ENCODE data around the gene C1orf35. TPM values are rescaled to one million over a fixed set of nuclear protein-coding genes. Genes with fewer than 3 reads are reported as not detected.

C1orf35 gene
- 18.2 and 21.3 TPM in 2 replicates for total RNA-seq

DNA sequence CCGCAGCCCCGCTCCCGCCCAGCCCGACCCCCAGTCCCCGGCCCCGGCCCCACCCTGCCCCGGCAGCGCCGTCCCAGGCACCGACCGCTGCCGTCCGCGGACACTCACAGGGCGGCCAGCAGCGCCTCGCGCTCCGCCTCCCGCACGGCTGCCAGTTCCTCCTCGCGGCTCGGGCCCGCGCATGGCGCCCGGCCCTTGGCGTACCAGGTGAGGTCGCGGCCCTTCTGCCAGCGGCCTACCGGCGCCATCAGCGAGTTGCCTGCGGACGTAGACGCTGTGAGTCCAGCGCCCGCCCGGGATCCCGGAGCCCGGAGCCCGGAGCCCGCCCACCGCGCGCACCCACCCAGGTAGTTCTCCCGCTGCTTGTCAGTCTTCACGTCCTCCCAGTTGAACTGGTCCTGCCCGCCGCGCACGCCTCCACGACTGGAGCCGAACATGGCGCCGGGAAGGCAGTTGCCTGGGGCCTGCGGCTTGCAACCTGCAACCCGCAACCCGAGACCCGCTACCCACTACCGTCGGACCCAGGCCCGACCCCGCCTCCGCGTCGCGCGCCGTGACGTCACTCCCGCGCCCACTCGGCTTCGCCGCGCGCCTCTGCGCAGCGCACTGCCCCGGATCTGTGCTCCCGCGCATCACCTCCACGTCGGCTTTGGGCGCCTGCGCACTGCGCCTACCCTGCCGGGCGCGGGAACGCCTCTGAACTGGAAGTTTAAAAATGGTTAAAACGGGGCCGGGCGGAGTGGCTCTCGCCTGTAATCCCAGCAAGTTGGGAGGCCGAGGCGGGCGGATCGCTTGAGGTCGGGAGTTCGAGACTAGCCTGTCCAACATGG, at the start of gene C1orf35:
Gene C1orf35 (minus strand): TSS at position 535 of the 830 bp plus-strand sequence. CDS start 98 bp downstream, at position 437.
- no peak for DNase-seq (ENCODE audit: extremely low read depth, low read depth, low spot score)

DNA sequence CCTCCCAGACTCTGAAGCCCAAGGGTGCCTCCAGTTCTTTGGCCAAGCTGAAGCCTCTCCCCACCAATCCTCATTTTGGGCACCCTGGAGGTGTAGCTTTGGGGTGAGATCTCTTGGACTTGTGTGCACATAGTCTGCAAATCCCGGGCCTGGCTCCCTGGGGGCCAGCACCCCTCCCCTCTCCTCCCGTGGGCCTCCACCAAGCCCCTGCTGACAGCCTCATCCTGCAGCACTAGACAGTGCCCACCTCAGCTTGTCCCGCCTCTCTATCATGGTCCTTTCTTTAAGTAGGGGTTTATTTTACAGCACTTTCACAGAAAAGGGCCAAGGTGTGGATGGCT, 49.8 kb upstream of the C1orf35 start:
- no peak for DNase-seq (ENCODE audit: extremely low read depth, low read depth, low spot score)

DNA sequence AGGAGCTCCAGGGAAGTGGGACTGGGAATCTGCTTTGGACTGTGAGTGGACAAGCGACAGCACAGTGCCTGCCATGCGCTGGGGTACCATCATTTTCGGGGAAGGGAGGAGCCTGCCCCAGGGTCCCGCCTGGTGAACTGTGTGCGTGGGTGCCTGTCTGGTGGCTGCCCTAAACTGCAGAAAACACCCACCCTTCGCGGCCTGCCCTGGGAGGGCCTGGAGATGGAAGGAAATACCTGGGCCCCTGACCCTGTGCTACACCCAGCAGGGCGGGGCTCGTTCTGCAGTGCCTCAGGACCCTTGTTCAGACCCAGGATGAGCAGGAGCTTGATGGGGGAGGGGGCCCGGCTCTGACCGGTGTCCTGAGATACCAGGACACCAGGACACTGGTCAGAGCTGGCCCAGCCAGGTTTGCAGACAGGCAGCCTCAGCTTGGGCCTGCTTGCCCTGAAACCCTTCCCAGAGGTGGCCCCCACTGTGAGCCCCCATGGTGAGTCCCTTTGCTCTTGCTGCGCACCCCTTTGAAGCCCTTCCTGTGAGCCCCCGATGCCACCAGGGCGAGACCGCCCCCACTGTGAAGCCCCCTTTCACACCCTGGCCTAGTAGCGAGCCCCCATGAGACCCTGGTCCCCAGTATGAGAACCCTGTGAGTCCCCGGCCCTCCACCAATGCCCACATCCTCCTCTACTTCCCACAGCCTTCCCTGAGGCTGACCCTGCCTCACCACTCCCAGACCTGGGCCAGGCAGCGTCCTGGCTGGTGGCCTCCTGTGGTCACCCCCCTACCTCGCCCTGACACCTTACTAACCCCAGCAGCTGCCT, 49.2 kb upstream of the C1orf35 start:
- DNase-seq (ENCODE audit: extremely low read depth, low read depth, low spot score), result no peak

DNA sequence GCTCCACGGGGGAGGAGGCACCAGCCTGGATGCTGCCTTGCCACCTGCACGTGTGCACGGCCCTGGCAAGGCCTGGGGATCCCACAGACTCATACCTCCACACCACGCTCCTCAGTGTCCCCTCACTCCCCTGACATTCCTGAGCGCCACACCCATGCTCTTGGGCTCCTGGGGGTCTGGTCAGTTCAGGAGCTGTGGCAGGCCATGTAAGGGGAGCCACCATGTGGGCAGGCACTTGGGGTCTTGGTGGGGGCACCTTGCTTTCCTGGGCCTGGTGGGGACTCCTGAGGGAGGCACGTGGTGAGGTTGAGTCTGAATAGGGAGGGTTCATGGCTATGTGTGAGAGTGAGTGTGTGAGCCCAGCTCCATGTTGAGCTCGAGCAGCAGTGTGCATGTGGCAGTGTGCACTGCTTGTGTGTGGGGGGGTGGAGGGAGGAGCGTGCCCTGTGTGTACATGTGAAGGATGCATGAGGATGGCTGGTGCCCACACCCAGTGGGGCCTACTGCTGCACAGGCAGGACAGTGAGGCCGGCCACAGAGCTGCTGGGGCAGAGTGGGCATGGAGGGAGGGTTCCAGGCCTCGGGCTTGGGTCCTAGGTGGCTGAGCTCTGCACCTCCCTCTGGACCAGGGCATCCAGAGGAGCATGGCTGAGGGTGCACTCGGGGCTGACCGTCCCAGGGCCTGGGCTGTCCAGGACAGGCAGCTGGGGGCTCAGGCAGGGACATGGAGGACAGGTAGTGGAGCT, 48.2 kb upstream of the C1orf35 start:
- no peak for DNase-seq (ENCODE audit: extremely low read depth, low read depth, low spot score)

DNA sequence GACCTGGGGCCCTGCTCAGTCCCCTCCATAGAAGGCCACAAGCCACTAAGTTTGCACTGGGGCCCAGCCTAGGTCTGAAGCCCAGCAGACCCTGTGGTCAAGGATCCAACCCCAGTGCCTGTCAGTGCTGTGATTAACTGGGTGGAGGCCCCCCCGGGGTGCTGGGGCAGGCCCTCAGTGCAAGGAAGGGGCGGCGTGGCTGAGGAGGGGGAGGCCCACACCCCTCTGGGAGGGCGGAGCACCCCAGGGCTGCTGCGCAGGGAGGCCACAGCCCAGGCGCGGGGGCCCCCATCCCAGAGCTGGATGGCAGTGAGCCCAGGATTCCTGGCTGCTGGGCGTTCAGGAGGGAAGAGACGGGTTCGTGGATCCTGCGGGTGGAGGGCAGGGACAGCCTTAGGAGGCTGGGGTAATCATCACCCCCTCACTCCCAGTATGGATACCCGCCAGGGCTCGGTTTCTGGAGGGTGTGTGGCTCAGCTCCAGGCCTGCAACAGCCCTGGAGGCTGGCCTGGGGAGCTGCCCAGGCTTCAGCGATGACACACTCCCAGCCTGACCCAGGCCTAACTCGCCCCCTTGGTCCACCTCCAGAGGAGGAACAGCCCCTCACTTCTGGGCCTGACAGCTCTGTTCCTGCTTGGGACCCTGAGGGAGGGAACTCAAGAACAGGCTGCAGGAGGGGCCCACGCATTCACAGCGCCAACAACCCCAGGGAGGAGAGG, 47.5 kb upstream of the C1orf35 start:
- no peak for DNase-seq (ENCODE audit: extremely low read depth, low read depth, low spot score)

DNA sequence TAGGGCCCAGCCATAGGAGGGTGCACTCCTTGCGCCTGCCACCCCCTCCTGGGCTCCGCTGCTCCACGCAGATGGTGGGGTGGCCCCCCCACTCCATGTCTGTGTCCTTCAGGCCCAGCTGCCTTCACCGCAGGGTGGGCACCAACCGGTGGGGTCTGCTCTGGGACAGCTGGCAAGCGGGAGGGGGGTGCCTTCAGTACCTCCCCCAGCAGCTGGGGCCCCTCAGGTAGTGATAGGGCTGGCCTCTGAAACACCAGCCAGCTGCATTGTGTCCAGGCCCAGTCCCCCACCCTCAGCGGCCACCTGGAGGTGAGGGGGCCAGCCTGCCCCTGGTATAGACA, 47.0 kb upstream of the C1orf35 start:
- DNase-seq (ENCODE audit: extremely low read depth, low read depth, low spot score), result no peak

DNA sequence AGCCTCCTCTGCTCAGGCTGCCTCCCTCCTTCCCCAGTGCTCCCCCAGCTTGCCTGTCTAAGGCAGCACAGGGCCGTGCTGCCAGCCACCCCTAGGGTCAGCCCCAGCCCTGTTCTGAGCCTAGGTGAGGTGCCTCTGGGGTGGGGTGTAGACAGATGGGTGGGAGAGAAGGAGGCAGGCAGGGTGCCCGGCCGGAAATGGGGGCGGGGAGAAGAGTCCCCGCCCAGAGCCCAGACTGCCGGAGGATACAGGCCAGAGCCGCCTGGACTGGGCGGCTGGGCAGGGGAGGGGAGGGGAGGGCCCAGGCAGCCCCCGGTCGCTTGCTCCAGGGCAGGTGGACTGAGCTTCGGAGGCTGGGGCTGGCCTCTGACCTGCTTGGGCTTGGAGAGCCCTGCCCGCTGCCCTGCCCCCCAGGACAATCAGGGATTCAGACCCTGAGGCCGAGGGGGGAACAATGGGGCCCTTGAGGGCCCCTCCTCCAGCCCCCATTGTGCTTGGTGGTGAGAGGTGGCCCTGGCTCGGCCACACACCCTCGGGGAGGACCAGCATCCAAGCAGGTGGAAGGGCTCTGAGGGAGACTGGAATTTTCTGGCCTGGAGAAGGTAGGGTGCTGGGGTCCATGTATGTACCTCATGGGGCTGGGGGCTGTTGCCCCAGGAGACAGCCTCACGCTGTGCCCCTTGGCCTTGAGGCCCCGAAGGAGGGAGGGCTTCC, 46.4 kb upstream of the C1orf35 start, which contains the start of gene GJC2:
Gene GJC2 (plus strand): TSS at position 525 of the 714 bp plus-strand sequence. CDS start 7,829 bp downstream, outside the sequence.
- no peak for DNase-seq (ENCODE audit: extremely low read depth, low read depth, low spot score)

DNA sequence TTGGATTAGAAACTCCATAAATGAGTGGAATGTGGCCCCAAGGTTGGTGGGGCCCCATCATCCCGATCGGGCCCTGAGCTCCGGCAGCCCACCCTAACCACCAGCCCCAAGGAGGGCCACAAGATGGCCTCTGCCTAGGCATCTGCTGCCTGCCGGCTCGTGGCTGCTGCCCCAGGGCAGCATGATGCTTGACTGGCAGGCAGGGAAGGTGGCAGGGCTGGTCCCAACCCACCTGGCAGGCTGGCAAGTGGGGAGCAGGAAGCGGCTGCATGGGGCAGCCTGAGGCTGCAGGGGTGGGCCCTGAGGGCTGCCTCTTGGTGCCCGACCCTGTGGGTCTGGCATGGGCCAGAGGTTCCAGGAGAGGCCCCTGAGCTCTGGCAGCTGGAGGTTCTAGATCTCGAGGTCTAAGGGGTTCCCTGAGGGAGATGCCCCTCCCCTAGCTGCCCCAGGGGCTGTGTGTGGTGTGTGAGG, 45.8 kb upstream of the C1orf35 start:
- DNase-seq (ENCODE audit: extremely low read depth, low read depth, low spot score), result no peak

DNA sequence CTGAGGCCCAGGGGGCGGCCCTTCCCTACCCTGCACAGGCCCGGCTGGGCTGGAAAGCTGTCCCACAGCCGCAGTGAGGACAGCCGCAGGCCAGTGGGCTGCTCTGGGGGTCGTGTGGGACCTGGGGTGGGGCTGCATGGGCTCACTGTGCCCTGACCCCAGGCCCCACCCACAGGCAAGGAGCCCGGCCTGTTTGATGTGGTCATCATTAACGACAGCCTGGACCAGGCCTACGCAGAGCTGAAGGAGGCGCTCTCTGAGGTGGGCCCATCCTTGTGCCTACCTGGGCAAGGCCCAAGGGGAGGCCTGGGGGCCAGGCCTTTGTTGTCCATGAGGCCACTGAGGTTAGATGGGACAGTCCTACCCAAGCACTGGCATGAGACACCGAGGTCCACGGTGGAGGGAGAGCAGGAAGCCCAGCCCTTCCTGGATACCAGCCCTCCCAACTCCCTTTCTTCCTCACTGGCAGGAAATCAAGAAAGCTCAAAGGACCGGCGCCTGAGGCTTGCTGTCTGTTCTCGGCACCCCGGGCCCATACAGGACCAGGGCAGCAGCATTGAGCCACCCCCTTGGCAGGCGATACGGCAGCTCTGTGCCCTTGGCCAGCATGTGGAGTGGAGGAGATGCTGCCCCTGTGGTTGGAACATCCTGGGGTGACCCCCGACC, 45.2 kb upstream of the C1orf35 start:
- no peak for DNase-seq (ENCODE audit: extremely low read depth, low read depth, low spot score)

DNA sequence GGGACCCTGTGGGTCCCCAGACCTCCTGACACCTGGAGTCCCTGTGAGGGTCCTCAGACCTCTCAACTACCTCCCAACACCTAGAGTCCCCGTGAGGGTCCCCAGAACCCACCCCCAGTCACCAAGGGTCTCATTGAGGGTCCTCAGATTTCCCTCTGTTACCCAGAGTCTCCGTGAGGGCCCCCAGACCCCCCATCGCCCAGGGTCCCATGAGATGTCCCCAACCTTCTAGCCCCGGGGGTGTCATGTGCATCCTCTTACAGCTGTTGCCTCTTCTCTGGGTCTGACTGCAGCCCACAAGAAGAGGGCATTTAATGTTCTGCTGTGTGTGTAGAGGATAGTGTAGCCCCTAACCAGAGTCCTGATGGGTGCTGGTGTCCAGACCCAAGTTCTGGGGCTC, 44.6 kb upstream of the C1orf35 start:
- no peak for DNase-seq (ENCODE audit: extremely low read depth, low read depth, low spot score)

DNA sequence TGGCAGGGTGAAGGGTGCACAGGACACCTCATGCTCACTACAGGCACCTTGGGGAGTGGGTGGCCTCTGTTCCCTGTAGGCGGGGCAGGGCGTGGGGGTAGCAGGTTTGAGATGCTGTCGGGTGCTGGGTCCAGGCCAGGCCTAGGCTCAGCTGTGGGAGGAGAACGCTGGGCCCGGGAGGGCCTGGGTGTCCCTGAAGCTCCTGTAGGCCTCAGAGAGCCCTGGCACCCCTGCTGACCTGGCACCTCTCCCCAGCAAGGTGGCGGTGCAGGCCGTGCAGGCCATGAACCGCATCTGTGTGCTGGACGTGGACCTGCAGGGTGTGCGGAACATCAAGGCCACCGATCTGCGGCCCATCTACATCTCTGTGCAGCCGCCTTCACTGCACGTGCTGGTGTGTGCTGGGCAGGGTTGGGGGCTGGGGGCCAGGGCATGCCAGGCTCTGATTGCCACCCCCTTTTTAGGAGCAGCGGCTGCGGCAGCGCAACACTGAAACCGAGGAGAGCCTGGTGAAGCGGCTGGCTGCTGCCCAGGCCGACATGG, 44.1 kb upstream of the C1orf35 start:
- DNase-seq (ENCODE audit: extremely low read depth, low read depth, low spot score), result no peak

DNA sequence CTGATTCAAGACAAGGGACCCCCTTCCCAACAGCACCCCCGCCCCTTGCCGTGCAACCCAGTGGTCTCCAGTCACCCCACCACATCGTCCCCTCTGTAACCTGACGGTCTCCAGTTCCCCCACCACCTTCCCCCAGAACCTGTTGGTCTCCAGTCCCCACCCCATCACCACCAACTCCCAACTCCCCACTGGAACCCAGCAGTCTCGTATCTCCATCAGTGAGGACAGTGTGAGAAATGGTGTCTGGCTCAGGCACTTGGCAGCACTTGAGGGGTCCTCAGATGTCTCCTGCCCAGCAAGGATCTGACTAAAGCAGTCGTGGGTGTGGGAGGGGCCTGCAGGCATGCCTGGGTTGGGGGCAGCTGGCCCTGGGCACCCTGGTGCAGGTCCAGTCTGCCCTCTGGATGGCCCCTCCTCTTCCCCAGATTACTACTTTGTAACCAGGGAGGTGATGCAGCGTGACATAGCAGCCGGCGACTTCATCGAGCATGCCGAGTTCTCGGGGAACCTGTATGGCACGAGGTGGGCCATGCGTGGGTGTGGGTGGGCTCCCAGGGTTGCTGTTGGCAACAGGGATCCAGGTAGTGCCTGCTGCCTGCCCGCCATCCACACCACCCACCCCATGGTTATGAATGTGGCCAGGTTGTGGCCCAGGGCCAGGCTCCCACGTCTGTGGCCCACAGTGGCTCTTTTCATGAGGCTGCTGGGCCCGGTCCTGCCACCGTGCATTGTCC, 43.5 kb upstream of the C1orf35 start:
- no peak for DNase-seq (ENCODE audit: extremely low read depth, low read depth, low spot score)

DNA sequence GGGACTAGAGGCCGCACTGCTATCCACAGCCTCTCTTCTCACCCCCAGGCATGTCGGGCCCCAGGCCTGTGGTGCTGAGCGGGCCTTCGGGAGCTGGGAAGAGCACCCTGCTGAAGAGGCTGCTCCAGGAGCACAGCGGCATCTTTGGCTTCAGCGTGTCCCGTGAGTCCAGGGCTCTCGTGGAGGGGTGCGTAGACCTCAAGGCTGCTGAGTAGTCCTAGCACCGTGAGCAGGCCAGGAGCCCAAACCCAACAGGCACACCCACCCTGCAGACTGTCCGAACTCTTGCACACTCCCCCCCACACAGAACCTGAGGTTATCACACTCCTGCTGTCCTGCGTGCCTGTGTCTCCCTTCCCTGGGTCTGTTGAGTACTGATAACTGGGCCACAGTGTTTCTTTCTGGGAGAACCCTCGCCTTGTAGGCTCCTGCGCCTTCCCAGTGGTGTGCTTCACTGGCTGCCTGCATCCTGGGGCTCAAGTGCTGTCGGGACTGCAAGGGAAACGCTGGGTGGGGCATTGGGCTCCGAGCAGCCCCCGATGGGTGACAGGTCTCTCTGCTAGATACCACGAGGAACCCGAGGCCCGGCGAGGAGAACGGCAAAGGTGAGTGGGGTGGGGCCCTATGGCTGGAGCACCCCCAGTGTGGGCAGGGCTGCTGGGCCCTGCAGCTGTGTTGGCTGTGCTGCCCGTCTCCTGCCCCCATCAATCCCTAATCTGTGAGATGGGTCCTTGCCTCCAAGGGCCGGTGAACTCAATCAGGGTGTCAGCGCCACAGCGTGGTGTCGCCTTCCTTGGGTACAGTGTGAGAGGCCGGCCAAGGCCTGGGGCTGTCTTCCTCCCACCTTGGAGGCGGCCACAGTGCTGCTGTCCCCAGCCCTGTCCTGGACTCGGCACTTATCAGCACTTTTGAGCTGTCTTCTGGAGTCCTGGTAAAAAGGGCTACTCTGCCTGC, 42.6 kb upstream of the C1orf35 start:
- DNase-seq (ENCODE audit: extremely low read depth, low read depth, low spot score), result no peak

DNA sequence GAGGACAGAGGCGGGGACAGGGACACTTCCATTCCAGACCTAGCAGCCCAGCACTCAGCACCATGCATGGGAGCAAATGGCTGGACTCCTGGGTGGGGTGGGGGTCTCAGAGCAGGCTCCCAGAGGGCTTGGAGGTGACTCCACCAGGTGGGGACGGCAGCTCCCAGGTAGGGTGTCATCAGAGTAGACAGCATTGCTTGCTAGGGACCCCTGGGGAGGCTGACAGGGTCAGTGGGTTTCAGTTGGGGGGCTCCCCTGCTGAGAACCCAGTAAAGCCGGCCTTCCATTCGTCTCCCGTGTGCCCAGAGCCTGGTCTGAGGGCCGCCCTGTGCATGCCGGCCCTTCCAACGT, 41.8 kb upstream of the C1orf35 start:
- DNase-seq (ENCODE audit: extremely low read depth, low read depth, low spot score), result no peak

DNA sequence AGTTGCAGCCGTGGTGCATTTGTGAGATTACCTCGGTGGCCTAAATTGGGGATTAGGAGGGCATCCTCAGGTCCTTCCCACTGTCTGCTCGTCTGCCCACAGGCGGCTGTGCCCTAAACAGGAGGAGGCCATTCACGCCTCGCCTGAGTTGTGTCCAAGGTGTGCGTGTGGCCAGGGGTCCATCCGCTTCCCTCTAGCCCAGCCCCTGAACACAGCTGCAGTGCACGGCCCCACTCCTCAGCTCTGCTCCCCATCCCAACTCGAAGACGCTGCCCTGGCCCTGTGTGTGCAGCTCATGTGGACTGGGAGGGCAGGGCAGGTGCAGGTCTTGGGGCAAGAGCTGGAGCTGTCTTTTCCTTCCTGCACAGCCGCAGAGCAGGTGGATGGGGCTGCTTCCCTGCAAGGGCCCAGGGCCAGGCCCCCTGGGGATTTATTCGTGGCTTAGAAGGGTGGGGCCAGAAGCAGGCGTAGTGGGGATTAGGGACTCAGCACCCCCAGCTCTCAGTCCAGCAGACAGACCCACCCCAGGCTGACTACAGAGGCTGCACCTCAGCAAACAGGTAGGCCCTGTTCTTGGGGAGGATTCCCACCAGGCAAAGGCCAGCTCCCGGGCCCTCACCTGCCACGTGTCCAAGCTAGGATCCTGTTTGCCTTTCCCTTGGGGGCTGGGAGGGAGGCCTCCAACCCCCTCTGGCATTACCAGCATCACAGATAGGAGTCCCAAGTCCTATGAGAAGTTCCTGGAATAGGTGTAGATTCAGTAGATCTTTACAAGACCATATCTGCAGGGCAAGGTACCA, 41.3 kb upstream of the C1orf35 start:
- no peak for DNase-seq (ENCODE audit: extremely low read depth, low read depth, low spot score)

DNA sequence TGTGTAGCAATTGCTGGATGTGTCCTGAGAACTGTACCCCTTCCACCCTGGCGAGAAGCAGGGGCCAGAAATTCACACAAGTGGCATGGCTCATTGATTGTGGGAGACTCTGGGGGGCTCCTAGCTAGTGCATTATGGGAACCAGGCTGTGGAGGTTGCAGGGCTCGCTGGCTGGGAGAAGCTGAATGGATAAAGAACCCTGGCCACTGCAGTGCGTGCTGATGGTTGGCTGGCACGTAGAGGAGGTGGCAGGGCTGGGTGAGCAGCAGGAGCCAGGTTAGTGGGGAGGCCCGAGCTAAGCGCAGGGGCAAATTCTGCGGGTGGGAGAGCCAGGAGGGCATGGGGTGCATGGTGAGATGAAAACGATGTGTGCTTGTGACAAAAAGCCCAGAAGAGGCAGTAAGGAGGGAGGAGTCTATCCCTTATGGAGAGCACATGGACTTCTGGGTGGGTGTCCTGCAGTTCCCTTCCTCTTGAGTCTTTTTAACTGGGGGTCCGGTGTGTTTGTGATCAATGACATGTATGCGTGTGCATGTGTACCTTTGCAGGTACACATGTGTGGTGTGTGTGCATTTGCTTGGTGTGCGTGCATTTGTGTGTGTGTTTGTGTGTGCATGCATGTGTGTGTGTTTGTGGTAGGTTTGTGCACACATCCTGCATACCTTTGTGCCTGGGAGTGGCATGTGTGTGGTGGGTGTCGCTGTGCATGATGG, 40.5 kb upstream of the C1orf35 start:
- no peak for DNase-seq (ENCODE audit: extremely low read depth, low read depth, low spot score)

Data from glomerular endothelial cell (primary cell).